AG04449 (cell line): Measurements from ENCODE around the gene RSAD1.

Experiments used
- CTCF ChIA-PET: fragments of 350-600 bp; formaldehyde crosslinking; extraction: SDS; loops from one replicate; lab custom pipeline; 2021; ENCODE audit warnings: antibody characterized with exemption; lab: Yijun Ruan, JAX
- POLR2A ChIA-PET: fragments of 400-600, 350-600 bp; formaldehyde crosslinking; extraction: SDS; loops from one replicate; lab custom pipeline; 2020; ENCODE audit warnings: antibody characterized with exemption, inconsistent platforms; lab: Yijun Ruan, JAX
- DNase-seq: peaks from one replicate; pipeline ENCODE4 v3.0.0-alpha.2; 2010; ENCODE audit warnings: low read depth, low spot score
- H3K4me3 ChIP-seq: 2 replicates; pipeline ENCODE4 v1.5.1; 2011; ENCODE audit warnings: low read depth, mild to moderate bottlenecking, control low read depth, low read length
- CTCF ChIP-seq: IDR thresholded peaks from one replicate; pipeline ENCODE4 v1.5.1; 2011; ENCODE audit warnings: mild to moderate bottlenecking, moderate library complexity, low read length, control low read depth, inconsistent platforms; ENCODE audit not compliant: insufficient read depth; ENCODE audit errors: missing control alignments

RSAD1 gene

GRCh38 chr17:50460831-50461526 is 17.7 kb upstream of the RSAD1 start:
- no peak for DNase-seq
- TF ChIP-seq CTCF: no peak
- H3K4me3 ChIP-seq: no peak overlapping the region
- ChIA-PET POLR2A (no interaction called here), CTCF (interaction anchor here (0.9 to 2.0 kb wide), 2 partner anchors 14 kb away, joined by 3 to 7 read pairs; no protein-coding TSS in a partner anchor)

- ChIA-PET POLR2A (no interaction called here), CTCF (interaction anchor here (0.9 kb wide), 1 partner anchor 13 kb away, joined by 3 read pairs; no protein-coding TSS in a partner anchor)
- no peak for TF ChIP-seq CTCF
- DNase-seq: no peak
- no peak overlapping the region for H3K4me3 ChIP-seq
Observed at GRCh38 chr17:50461550-50462132, 17.0 kb upstream of the RSAD1 start.

GRCh38 chr17:50462446-50462845 is 16.2 kb upstream of the RSAD1 start:
- no peak for TF ChIP-seq CTCF
- no peak overlapping the region for H3K4me3 ChIP-seq
- ChIA-PET POLR2A (no interaction called here), CTCF (interaction anchor here (1.0 to 1.3 kb wide), 2 partner anchors 13 to 17 kb away, joined by 3 read pairs; no protein-coding TSS in a partner anchor)
- DNase-seq: no peak

DNA sequence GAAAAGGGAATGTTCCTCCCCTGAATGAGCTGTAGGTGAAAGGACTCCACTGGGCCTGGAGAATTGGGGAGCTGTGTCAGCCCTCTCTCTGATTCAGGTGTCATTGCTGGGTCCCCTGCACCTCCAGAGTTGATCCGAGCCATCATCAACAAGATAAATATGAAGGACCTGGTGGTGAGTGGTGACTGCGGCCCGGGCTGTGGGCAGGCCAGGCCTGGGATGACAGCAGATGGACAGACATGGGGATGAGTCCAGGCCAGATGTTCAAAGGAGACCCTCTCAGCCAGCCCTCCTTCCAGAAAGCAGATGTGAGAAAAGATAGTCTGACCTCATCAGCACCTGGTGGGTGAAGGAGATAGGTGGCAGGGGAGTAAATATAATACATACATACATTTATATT is 14.5 kb upstream of the RSAD1 start:
- ChIA-PET CTCF (interaction anchor here (1.2 to 1.3 kb wide), 2 partner anchors 12 to 15 kb away, joined by 3 to 4 read pairs; no protein-coding TSS in a partner anchor), POLR2A (no interaction called here)
- TF ChIP-seq CTCF: no peak
- H3K4me3 ChIP-seq: no peak overlapping the region
- DNase-seq: no peak

DNA sequence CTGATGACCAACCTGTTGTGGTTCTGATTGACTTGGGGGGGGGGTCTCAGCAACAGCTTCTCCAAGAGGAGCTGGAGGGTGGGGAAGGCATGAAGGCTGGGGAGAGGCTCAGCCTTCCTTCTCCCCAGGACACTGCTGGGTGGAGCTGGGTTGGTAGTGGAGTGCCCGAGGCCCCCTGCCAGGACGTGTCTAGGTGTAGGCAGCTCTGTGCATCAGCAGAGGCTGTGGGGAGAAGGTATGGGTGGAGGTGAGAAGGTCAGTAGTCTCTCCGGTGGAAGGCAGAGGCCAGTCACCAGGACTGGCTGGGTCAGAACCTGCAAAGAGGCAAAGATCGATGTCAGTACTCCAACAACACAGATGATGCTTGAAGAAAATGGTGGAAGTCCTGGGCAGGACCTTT is 13.9 kb upstream of the RSAD1 start:
- no peak for TF ChIP-seq CTCF
- CTCF ChIA-PET: interaction anchor here (0.6 kb wide), 1 partner anchor 14 kb away, joined by 3 read pairs; the partner anchor contains the start of gene RSAD1
- DNase-seq: no peak
- POLR2A ChIA-PET: no interaction called here
- no peak overlapping the region for H3K4me3 ChIP-seq

- no peak for TF ChIP-seq CTCF
- H3K4me3 ChIP-seq: no peak overlapping the region
- DNase-seq: no peak
- ChIA-PET CTCF (interaction anchor here (0.6 kb wide), 1 partner anchor 13 kb away, joined by 3 read pairs; the partner anchor contains the start of gene RSAD1), POLR2A (no interaction called here)
Observed at GRCh38 chr17:50465171-50465570, 13.5 kb upstream of the RSAD1 start.
